OCI-LY7 (cell line): Measurements from ENCODE around the gene DUSP2. TPM values are rescaled to one million over a fixed set of nuclear protein-coding genes. Genes with fewer than 3 reads are reported as not detected.
A peak's percentile ranks its signal among the peaks of the same experiment; 100 is the strongest.

Experiments
- BruUV-seq: library from RNA; stranded (reverse); fragments of 400-500 nt; replicated peaks from 2 replicates; lab custom pipeline; 2021; lab: Mats Ljungman, UMichigan
- CTCF ChIA-PET: fragments of 300-600 bp; sonication (Branson Sonifier 250); formaldehyde crosslinking; loops from one replicate; lab custom pipeline; 2022; ENCODE audit warnings: antibody characterized with exemption; ENCODE audit not compliant: unreplicated experiment; lab: Charles Lee
- POLR2A ChIA-PET: fragments of 300-600 bp; sonication (Branson Sonifier 250); formaldehyde crosslinking; loops from one replicate; lab custom pipeline; 2022; ENCODE audit warnings: antibody characterized with exemption; lab: Charles Lee
- DNase-seq: peaks from one replicate; pipeline ENCODE4 v3.0.0-alpha.2; 2015; ENCODE audit warnings: low spot score
- H2AFZ ChIP-seq: fragments of 200-600 bp; sonication (generic), shearing (Covaris generic); 2 replicates; pipeline ENCODE4 v1.6.1; 2014; ENCODE audit warnings: mild to moderate bottlenecking, antibody characterized with exemption, low read length, moderate library complexity
- H3K27ac ChIP-seq: fragments of 200-600 bp; sonication (generic); 2 replicates; pipeline ENCODE4 v1.5.1; 2014; ENCODE audit warnings: mixed run types, low read depth, mild to moderate bottlenecking, moderate library complexity, low read length, inconsistent platforms; ENCODE audit not compliant: poor library complexity, severe bottlenecking
- H3K36me3 ChIP-seq: fragments of 200-600 bp; sonication (generic); 2 replicates; pipeline ENCODE4 v1.6.1; 2014; ENCODE audit warnings: mild to moderate bottlenecking, antibody characterized with exemption, low read length, moderate library complexity, mixed read lengths; ENCODE audit not compliant: insufficient read depth
- H3K4me1 ChIP-seq: fragments of 200-600 bp; sonication (generic); 2 replicates; pipeline ENCODE4 v1.5.1; 2014; ENCODE audit warnings: mild to moderate bottlenecking, low read length; ENCODE audit not compliant: insufficient read depth, poor library complexity, severe bottlenecking
- H3K4me2 ChIP-seq: fragments of 200-600 bp; sonication (generic); 2 replicates; pipeline ENCODE4 v1.6.1; 2014; ENCODE audit warnings: mild to moderate bottlenecking, low read length
- H3K4me3 ChIP-seq: fragments of 200-600 bp; sonication (generic); 2 replicates; pipeline ENCODE4 v1.5.1; 2014; ENCODE audit warnings: mild to moderate bottlenecking, low read depth, low read length; ENCODE audit not compliant: poor library complexity, severe bottlenecking
- H3K79me2 ChIP-seq: fragments of 200-600 bp; sonication (generic); 2 replicates; pipeline ENCODE4 v1.6.1; 2016; ENCODE audit warnings: low read depth, mild to moderate bottlenecking, low read length, moderate library complexity, mixed read lengths; ENCODE audit not compliant: insufficient read depth
- H3K9me2 ChIP-seq: fragments of 200-600 bp; sonication (generic); 2 replicates; pipeline ENCODE4 v1.6.1; 2016; ENCODE audit warnings: mild to moderate bottlenecking, low read length, mixed read lengths; ENCODE audit not compliant: insufficient read depth
- H3K9me3 ChIP-seq: fragments of 200-600 bp; sonication (generic); 2 replicates; pipeline ENCODE4 v1.6.1; 2014; ENCODE audit warnings: mild to moderate bottlenecking, mixed run types, low read length, mixed read lengths
- H4K20me1 ChIP-seq: fragments of 200-600 bp; sonication (generic); 2 replicates; pipeline ENCODE4 v1.6.1; 2014; ENCODE audit warnings: mild to moderate bottlenecking, antibody characterized with exemption, low read length, moderate library complexity, mixed read lengths; ENCODE audit not compliant: insufficient read depth
- EZH2phosphoT487 ChIP-seq: fragments of 200-600 bp; sonication (generic); IDR thresholded peaks from 2 replicates; pipeline ENCODE4 v1.6.1; 2018; ENCODE audit warnings: low read depth, borderline replicate concordance, mild to moderate bottlenecking, mixed run types, antibody characterized with exemption, low read length, moderate library complexity, mixed read lengths
- intact Hi-C: fragments of 100-400 bp; cut with micrococcal nuclease; formaldehyde crosslinking; loops from one replicate; pipeline ENCODE4 v1.10.0; 2022; ENCODE audit not compliant: unreplicated experiment
- total RNA-seq, 2 experiments: library from RNA; depleted of rRNA in 1 of 2; stranded (reverse); fragments of >200 nt in 1 of 2; shearing (Covaris generic) in 1 of 2; gene quantifications; 2 replicates each; pipeline ENCODE4 v1.2.3, GENCODE V29; 2014 to 2022
- TF ChIP-seq, protein P1 (sequence below): fragments of 200-600 bp; sonication (generic); conservative IDR thresholded peaks from 2 replicates; pipeline ENCODE4 v1.5.1; 2014; ENCODE audit warnings: mild to moderate bottlenecking, antibody characterized with exemption, low read length, moderate library complexity, mixed read lengths

The DUSP2 gene
- total RNA-seq, 2 experiments from 2014 or later, result 37.3 to 110 TPM

GRCh38 chr2:96156926-96157648 lies 11.8 kb upstream of the DUSP2 start:
- Histone ChIP-seq H3K4me3 (no peak overlapping the region), H2AFZ (peak overlapping the region; percentile 8; the same call in 1 of the 2 replicates), H3K9me2 (no peaks in the 10 kb centered on the region), H3K27ac (peak overlapping the region; percentile 35), H3K79me2 (no peaks in the 10 kb centered on the region), H4K20me1 (no peaks in the 10 kb centered on the region), H3K4me1 (peaks cover 79% of the 10 kb centered on the region), H3K36me3 (no peaks in the 10 kb centered on the region; the same call in 1 of the 2 replicates), H3K4me2 (peak overlapping the region; percentile 53), H3K9me3 (peaks cover 5% of the 10 kb centered on the region; the same call in 1 of the 2 replicates)
- BruUV-seq, result no TSS peak
- intact Hi-C loops, result no loop called here
- peak; percentile 81 for DNase-seq
- ChIA-PET CTCF (interaction anchor here (2.2 kb wide), 1 partner anchor 9 kb away, joined by 9 read pairs; no protein-coding TSS in a partner anchor), POLR2A (interaction anchor here (0.8 to 0.9 kb wide), 2 partner anchors 10 to 11 kb away, joined by 3 read pairs; no protein-coding TSS in a partner anchor)
- TF ChIP-seq, protein P1, sequence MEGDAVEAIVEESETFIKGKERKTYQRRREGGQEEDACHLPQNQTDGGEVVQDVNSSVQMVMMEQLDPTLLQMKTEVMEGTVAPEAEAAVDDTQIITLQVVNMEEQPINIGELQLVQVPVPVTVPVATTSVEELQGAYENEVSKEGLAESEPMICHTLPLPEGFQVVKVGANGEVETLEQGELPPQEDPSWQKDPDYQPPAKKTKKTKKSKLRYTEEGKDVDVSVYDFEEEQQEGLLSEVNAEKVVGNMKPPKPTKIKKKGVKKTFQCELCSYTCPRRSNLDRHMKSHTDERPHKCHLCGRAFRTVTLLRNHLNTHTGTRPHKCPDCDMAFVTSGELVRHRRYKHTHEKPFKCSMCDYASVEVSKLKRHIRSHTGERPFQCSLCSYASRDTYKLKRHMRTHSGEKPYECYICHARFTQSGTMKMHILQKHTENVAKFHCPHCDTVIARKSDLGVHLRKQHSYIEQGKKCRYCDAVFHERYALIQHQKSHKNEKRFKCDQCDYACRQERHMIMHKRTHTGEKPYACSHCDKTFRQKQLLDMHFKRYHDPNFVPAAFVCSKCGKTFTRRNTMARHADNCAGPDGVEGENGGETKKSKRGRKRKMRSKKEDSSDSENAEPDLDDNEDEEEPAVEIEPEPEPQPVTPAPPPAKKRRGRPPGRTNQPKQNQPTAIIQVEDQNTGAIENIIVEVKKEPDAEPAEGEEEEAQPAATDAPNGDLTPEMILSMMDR, result no peak
- no peak for TF ChIP-seq EZH2phosphoT487

- Histone ChIP-seq H3K27ac (peak overlapping the region; percentile 35), H3K9me3 (peaks cover 5% of the 10 kb centered on the region; the same call in 1 of the 2 replicates), H2AFZ (peak overlapping the region; percentile 8; the same call in 1 of the 2 replicates), H3K4me3 (no peak overlapping the region), H3K79me2 (no peaks in the 10 kb centered on the region), H3K36me3 (no peaks in the 10 kb centered on the region; the same call in 1 of the 2 replicates), H3K9me2 (no peaks in the 10 kb centered on the region), H3K4me1 (peaks cover 81% of the 10 kb centered on the region), H4K20me1 (no peaks in the 10 kb centered on the region), H3K4me2 (peak overlapping the region; percentile 53)
- TF ChIP-seq, protein P1, result no peak
- TF ChIP-seq EZH2phosphoT487, result no peak
- DNase-seq, result no peak
- POLR2A ChIA-PET, result interaction anchor here (0.7 to 1.8 kb wide), 4 partner anchors 7 to 10 kb away, joined by 3 to 6 read pairs (median 4); no protein-coding TSS in a partner anchor
- CTCF ChIA-PET, result no interaction called here
- intact Hi-C loops, result no loop called here
- no TSS peak for BruUV-seq
Observed at GRCh38 chr2:96156011-96156820, 11.0 kb upstream of the DUSP2 start.
